Stimulated activated CD8-positive, alpha-beta memory T cell treated with anti-CD3 and anti-CD28 coated beads, Interleukin-12 subunit alpha, Interleukin-12 subunit beta, amount 100 ng/mL, for 1 hour (primary cell): ENCODE data around the gene RDH14.

Experiments used
- DNase-seq: peaks from one replicate; pipeline ENCODE4 v3.0.0-alpha.2; 2020; ENCODE audit warnings: low read depth

The RDH14 gene

GRCh38 chr2:18520451-18521425, 39.7 kb downstream of the RDH14 start:
- peak; percentile 60 for DNase-seq

- DNase-seq = no peak
These were observed 40.5 kb downstream of the RDH14 start for GRCh38 chr2:18519914-18520450.

DNA sequence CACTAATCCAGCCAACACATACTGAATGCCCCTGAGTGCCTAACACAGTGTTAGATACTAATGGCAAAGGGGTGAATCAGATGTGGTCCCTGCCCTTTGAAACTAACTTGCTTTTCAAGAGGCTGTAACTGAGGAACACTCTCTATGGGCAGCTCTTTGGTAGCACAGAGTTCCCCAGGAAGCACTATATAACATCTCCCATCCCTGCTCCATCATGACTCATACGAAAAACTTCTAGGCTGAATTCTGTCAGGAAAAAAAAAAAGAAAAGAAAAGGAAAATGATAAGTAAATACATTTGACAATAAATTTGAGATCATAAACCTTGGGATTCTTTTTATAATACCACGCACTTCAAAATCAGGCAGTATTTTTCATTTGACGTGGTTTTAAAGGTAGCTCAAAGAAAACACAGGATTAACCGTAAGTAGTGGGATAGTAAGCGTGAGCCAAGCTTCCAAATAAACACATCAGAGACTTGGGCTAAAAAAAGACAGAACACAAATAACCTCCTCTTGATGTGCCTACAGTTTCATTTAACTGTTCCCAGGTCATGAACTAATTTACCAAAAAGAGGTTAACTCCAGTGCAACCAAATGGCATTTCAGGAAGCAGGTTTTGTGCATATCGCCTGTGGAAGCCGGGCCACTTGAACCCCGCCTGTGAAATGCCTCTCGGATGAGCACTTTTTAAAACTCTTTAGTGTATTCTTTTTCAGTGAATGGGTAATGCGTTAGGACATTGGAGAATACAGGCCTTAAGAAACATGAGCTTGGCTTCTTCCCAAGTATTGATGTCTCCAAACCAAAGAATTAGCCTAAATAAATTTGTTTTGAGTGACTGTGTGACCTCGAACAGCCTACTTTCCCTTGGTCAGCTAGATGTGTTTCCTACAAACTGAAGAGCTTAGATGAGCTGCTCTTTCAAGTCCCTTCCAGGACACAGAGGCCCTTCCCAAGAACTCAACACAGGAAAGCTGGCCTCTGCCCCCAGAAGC, 42.0 kb downstream of the RDH14 start:
- DNase-seq = no peak

DNA sequence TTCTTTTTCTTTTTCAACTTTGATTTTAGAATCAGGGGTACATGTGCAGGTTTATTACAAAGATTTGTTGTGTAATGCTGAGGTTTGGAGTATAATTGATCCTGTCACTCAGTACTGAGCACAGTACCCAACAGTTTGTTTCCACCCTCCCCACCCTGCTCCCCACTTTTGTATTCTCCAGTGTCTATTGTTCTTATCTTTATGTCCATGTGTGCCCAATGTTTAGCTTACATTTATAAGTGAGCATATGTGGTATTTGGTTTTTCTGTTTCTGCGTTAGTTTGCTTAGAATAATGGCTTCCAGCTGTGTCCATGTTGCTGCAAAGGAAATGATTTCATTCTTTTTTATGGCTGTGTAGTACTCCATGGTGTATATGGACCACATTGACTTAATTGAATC, 43.1 kb downstream of the RDH14 start:
- DNase-seq = no peak

DNA sequence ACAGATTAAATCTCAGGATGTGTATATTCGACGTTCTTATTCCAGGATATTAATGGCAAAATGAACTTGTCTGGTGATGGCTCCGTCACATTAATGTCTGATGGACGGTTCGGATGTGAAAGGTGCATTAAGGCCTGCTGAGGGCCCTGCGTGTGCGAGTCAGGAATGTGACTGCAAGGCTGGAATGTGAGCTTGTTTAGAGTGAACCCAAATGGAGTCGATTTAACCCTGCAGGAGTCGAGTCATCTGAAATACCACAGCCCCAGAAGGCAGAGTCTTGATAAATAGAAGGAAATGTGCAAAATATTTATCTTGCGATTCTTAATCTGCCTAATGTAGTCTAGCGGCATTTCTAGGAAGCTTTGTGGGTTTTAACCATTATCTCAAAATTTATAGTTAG, 44.3 kb downstream of the RDH14 start:
- no peak for DNase-seq

DNA sequence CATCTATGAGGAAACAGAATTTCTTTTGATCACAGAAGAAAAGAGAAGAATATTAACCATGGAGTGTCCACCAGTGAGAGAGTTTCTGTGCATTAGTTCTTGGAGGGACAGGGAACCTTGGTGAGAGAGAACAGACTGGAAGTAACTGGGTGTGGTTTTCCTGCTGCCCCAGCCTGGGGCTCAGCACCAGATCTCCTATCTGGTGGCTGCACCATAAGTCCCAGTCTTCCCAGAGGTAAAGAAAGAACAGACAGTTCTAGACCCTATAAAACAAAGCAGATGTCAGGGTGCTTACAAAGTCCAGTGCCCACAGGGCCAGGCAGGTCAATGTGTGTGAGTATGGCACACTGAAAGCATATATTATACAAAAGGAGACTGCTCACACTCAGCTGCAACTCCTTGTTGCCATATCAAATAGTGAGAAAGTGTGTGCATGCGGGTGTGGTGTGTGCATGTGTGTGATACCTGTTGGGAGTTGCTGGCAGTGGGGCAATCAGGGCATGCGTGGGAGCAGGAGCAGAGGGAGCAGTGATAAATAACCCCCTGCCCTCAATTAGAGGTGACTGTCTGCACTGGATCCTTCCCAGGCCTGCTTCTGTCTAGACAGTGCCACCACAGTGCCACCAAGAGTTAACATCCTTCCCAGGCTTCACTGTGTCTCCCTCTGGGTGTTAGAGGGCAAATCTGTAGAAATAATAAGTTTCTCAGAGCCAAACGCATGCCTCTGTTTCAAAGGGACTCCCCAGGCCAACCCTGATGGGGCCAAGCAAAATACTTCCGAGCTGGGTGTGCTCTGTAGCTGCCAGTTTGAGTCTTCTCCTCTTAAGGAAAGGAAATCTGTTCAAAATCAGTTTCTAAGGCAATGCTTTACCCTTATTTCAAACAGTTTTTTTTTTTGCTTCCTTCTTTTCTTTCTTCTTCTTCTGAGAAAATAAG, 45.7 kb downstream of the RDH14 start:
- no peak for DNase-seq

DNA sequence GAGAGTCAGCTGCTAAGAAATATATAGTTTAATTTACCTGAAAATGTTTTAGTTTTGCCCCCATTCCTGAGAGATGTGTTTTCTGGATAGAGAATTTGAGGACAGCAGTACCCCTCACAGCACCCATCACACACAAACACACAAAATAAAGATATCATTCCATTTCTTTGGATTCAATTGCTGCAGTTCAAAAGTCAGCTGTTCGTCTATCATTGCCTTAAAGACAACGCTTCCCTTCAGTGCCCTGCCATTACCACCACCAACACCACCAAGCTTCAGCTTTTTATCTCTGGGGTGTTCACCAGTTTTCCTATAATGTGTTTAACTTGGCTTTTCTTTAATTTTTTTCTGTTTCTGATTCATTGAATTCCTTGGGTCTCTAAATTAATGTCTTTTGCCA, 49.7 kb downstream of the RDH14 start:
- DNase-seq = no peak

DNA sequence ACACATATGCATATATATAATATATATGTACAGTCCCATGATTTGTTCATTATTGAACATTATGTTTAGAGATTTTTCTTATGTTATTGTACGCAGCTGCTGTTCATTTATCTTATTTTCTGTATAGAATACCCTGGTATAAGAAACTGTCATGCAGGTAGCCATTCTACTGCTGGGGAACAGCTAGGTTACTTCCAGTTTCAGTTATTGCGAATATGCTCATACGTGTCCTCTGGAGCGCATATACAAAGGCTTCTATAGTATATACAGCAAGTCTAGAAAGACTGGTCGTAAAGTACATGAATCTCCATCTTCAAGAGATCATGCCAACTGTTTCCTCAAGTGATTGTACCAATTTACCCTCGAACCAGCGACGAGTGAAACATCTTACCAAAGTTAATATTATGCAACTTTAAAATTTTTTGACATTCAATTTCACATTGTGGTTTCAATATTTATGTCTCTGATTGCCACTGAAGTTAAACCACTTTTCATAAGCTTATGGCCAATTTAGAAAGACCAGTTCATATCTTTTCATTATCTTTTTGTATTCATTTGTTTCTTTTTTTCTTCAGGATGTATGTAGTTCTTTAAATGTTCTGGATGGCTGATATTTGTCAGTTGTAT, 53.5 kb downstream of the RDH14 start:
- no peak for DNase-seq

GRCh38 chr2:18505703-18506341, 54.6 kb downstream of the RDH14 start:
- no peak for DNase-seq
